ENCODE results near the gene AIP. TPM values are rescaled to one million over a fixed set of nuclear protein-coding genes. Genes with fewer than 3 reads are reported as not detected.

Gene AIP
- total RNA-seq, 1 experiment from 2014 or later, result 35.6 TPM

- Histone ChIP-seq H4K8ac (replicated peaks; ENCODE audit: insufficient read length, low read depth, low read length) (no peak overlapping the region), H3K79me2 (ENCODE audit: insufficient read depth, low read length) (no peaks in the 10 kb centered on the region), H2BK20ac (ENCODE audit: low read depth, low read length, poor library complexity, severe bottlenecking) (no peak overlapping the region), H2BK15ac (ENCODE audit: low read depth, low read length) (no peak overlapping the region), H3K56ac (ENCODE audit: insufficient read length, low read depth, low read length) (no peak overlapping the region), H4K20me1 (ENCODE audit: control insufficient read depth, insufficient read depth, insufficient read length) (no peaks in the 10 kb centered on the region), H3K23me2 (ENCODE audit: insufficient read length, low read depth, low read length, poor library complexity, severe bottlenecking) (peaks cover 12% of the 10 kb centered on the region), H3K23ac (ENCODE audit: insufficient read length, low read depth, low read length) (no peak overlapping the region), H4K5ac (ENCODE audit: insufficient read length, low read depth, low read length) (no peak overlapping the region), H2BK120ac (ENCODE audit: low read depth, low read length, poor library complexity, severe bottlenecking) (no peak overlapping the region), H3K9ac (ENCODE audit: extremely low read depth, insufficient read length, low read length) (no peak overlapping the region), H3K14ac (ENCODE audit: insufficient read depth, low read length) (no peak overlapping the region), H2BK12ac (ENCODE audit: insufficient read length, low read depth, low read length) (no peak overlapping the region), H3K18ac (ENCODE audit: insufficient read length, low read depth, low read length) (no peak overlapping the region), H2AK5ac (ENCODE audit: insufficient read length, low read length) (no peak overlapping the region), H3K4me2 (ENCODE audit: insufficient read depth, insufficient read length, low read length) (no peak overlapping the region), H3K4ac (ENCODE audit: low read depth, low read length) (no peak overlapping the region), H3T11ph (ENCODE audit: low read length) (no peak overlapping the region), H3K9me3 (ENCODE audit: control insufficient read depth, low read depth, low read length) (no peaks in the 10 kb centered on the region), H4K91ac (ENCODE audit: insufficient read length, low read depth, low read length) (no peak overlapping the region), H3K27me3 (ENCODE audit: insufficient read depth, low read length) (no peaks in the 10 kb centered on the region), H3K79me1 (ENCODE audit: insufficient read depth, low read depth, low read length, poor library complexity, severe bottlenecking) (no peaks in the 10 kb centered on the region), H3K27ac (ENCODE audit: insufficient read length, low read depth, low read length) (no peak overlapping the region), H2BK5ac (ENCODE audit: insufficient read length, low read length) (no peak overlapping the region), H3K4me1 (ENCODE audit: insufficient read depth, low read length) (no peaks in the 10 kb centered on the region), H2AFZ (ENCODE audit: low read length) (no peak overlapping the region)
- TF ChIP-seq CTCF (conservative IDR thresholded peaks at IDR 0.05), result no peak
- DNase-seq, result no peak
- H3K27ac Mint-ChIP-seq, result no peak overlapping the region
- H3K4me3 Mint-ChIP-seq, result no peak overlapping the region; a peak in 1 of 5 replicates
- peaks cover 8 to 26% (median 16%) of the 10 kb centered on the region in 3 experiments for H3K36me3 Mint-ChIP-seq (ENCODE audit: insufficient read depth in 1 of 3, low read depth in 3 of 3)
- peaks cover 10% of the 10 kb centered on the region for H3K27me3 Mint-ChIP-seq (ENCODE audit: low read depth)
- H3K9me3 Mint-ChIP-seq, result no peaks in the 10 kb centered on the region
- no CpG with 5 or more reads among the region's 18 CpGs for WGBS (ENCODE audit: extremely low coverage, insufficient read length, low lambda C conversion rate)
- H3K4me1 Mint-ChIP-seq, result peaks cover 8 to 19% of the 10 kb centered on the region in 2 experiments
Observed at GRCh38 chr11:67501854-67502253, 19.0 kb downstream of the AIP start.

All from H9 (cell line).